KMS-11 (cell line): ENCODE measurements around the gene HMHB1.

Experiments
- H2AFZ ChIP-seq: fragments of 200-600 bp; sonication (generic); 2 replicates; pipeline ENCODE4 v1.6.1; 2016; ENCODE audit warnings: antibody characterized with exemption, mixed run types, low read depth
- H3K27ac ChIP-seq: fragments of 200-600 bp; sonication (generic); 2 replicates; pipeline ENCODE4 v1.6.1; 2016; ENCODE audit warnings: mild to moderate bottlenecking, mixed run types
- H3K27me3 ChIP-seq: fragments of 200-600 bp; sonication (generic); 2 replicates; pipeline ENCODE4 v1.6.1; 2017; ENCODE audit warnings: mild to moderate bottlenecking, low read depth, mixed run types, moderate library complexity; ENCODE audit not compliant: insufficient read depth
- H3K36me3 ChIP-seq: fragments of 200-600 bp; sonication (generic); 2 replicates; pipeline ENCODE4 v1.6.1; 2017; ENCODE audit warnings: mild to moderate bottlenecking, mixed run types; ENCODE audit not compliant: insufficient read depth
- H3K4me1 ChIP-seq: fragments of 200-600 bp; sonication (generic); 2 replicates; pipeline ENCODE4 v1.6.1; 2016; ENCODE audit warnings: mild to moderate bottlenecking, low read depth, mixed run types; ENCODE audit not compliant: poor library complexity, severe bottlenecking
- H3K4me2 ChIP-seq: fragments of 200-600 bp; sonication (generic); 2 replicates; pipeline ENCODE4 v1.7.0; 2016; ENCODE audit warnings: mild to moderate bottlenecking, mixed run types
- H3K4me3 ChIP-seq: fragments of 200-600 bp; sonication (generic); IDR thresholded peaks from 2 replicates; pipeline ENCODE4 v1.6.1; 2017; ENCODE audit warnings: low read depth, low read length, mixed read lengths; ENCODE audit not compliant: insufficient read depth
- H3K79me2 ChIP-seq: fragments of 200-600 bp; sonication (generic); 2 replicates; pipeline ENCODE4 v1.6.1; 2016; ENCODE audit warnings: low read depth, mixed run types; ENCODE audit not compliant: insufficient read depth
- H3K9ac ChIP-seq: fragments of 200-600 bp; sonication (generic); 2 replicates; pipeline ENCODE4 v1.6.1; 2016; ENCODE audit warnings: mild to moderate bottlenecking, mixed run types
- H4K20me1 ChIP-seq: fragments of 200-600 bp; sonication (generic); 2 replicates; pipeline ENCODE4 v1.6.1; 2016; ENCODE audit warnings: mild to moderate bottlenecking, mixed run types; ENCODE audit not compliant: insufficient read depth
- TF ChIP-seq, protein P1 (sequence below): fragments of 200-600 bp; sonication (generic); conservative IDR thresholded peaks from 2 replicates; pipeline ENCODE4 v1.6.1; 2017; ENCODE audit warnings: low read depth, mild to moderate bottlenecking, antibody characterized with exemption, low read length, moderate library complexity, mixed read lengths

HMHB1 gene

DNA sequence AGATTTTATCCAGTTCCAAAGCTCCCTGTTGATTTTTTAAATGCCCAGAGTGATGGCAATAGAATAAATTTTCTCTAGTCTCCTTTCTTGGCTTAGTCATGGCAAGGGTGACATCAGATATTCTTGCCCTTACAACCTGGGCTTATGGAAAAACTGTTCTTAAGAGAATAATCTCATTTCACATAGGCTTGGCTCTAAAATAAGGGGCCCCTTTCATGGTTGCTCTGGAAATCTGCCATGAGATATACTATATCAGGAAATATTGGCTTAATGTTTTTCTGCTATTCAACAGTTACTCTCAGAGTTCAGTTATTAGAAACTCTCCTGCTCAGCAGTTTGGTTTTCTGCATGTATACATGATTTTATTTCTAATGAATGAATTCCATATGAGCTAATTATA, 7.8 kb downstream of the HMHB1 start:
- Histone ChIP-seq H3K36me3 (no peaks in the 10 kb centered on the region), H3K79me2 (no peaks in the 10 kb centered on the region), H2AFZ (no peak overlapping the region), H3K27ac (no peak overlapping the region), H3K4me3 (no peak overlapping the region), H3K4me1 (peaks cover 22% of the 10 kb centered on the region), H3K9ac (no peak overlapping the region), H3K27me3 (no peaks in the 10 kb centered on the region), H4K20me1 (no peaks in the 10 kb centered on the region), H3K4me2 (peak overlapping the region; percentile 24; the same call in 1 of the 2 replicates)
- TF ChIP-seq, protein P1, sequence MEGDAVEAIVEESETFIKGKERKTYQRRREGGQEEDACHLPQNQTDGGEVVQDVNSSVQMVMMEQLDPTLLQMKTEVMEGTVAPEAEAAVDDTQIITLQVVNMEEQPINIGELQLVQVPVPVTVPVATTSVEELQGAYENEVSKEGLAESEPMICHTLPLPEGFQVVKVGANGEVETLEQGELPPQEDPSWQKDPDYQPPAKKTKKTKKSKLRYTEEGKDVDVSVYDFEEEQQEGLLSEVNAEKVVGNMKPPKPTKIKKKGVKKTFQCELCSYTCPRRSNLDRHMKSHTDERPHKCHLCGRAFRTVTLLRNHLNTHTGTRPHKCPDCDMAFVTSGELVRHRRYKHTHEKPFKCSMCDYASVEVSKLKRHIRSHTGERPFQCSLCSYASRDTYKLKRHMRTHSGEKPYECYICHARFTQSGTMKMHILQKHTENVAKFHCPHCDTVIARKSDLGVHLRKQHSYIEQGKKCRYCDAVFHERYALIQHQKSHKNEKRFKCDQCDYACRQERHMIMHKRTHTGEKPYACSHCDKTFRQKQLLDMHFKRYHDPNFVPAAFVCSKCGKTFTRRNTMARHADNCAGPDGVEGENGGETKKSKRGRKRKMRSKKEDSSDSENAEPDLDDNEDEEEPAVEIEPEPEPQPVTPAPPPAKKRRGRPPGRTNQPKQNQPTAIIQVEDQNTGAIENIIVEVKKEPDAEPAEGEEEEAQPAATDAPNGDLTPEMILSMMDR = no peak

- no peak overlapping the region for H2AFZ ChIP-seq
- TF ChIP-seq, protein P1 = no peak
- no peak overlapping the region for H3K4me2 ChIP-seq
- peaks cover 29% of the 10 kb centered on the region for H3K4me1 ChIP-seq
- H4K20me1 ChIP-seq = no peaks in the 10 kb centered on the region
- H3K36me3 ChIP-seq = no peaks in the 10 kb centered on the region
- H3K27me3 ChIP-seq = no peaks in the 10 kb centered on the region
- no peak overlapping the region for H3K4me3 ChIP-seq
- H3K27ac ChIP-seq = no peak overlapping the region
- no peaks in the 10 kb centered on the region for H3K79me2 ChIP-seq
- no peak overlapping the region for H3K9ac ChIP-seq
Observed at GRCh38 chr5:143820451-143820850, 8.5 kb downstream of the HMHB1 start.

DNA sequence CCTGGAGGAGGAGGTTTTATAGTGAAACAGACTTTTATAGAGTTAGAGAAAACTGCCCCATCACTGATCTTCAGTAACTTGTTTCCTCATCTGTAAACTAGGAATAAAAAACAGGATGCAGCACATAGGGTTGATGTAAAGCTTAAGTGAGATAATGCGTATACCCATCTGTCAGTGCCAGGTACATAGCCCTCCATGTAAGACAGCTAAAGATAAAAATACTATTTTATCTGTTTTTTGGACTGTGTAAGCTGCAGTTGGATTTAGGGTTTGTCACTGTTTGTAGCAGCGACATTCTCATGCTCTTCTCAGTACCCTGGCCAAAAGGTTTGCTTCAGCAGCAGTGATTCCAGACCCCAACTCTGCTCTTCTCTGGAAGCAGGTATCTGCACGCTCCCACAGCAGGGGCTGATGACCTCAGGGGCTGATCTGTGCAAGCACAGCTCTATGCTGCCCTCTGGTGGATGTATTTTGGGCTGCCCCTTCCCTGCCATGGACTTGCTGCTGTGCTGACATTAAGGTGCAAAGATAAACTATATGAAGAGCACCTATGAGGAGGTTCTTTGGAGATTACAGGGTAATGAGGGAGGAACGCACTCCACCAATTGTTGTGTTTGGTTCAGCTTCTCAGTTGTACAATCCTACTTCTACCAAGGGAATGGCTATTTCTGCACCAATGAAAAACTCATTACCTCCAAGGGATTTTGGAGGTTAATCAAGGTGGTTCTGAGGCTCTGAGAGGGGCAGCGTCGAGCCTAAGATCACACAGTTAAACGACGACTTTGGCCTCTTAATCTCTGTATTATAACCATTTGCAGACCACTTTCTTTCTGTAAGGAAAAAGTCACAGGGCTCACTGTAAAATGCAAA, 13.1 kb downstream of the HMHB1 start:
- Histone ChIP-seq H3K4me1 (peaks cover 68% of the 10 kb centered on the region), H3K79me2 (no peaks in the 10 kb centered on the region), H3K4me3 (no peak overlapping the region), H3K4me2 (peak overlapping the region; percentile 31), H3K9ac (no peak overlapping the region), H2AFZ (no peak overlapping the region; the same call in 1 of the 2 replicates), H3K27ac (no peak overlapping the region), H4K20me1 (no peaks in the 10 kb centered on the region), H3K36me3 (no peaks in the 10 kb centered on the region), H3K27me3 (no peaks in the 10 kb centered on the region)
- TF ChIP-seq, protein P1 = peak; percentile 96

DNA sequence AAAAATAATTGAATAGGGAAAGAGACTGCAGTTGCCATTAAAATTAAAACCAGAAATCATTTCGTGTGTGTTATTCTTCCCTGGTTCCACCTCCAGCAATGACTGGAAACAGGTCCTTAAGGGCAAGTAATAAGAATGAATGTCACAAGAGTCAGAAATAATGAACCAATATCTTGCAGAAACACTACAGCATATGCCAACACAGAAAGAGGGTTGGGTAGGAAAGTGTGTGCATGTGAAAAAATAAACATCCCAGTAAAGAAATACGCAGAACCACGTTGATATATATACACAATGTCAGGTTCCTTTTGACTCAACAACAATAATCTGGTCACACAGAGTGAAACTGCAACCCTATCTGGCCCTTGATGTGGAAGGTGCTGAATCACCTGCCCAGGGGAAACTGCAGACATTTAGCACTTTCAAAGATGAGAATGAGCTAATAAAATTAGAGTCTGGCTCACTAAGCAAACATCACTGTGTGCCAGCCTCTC, 15.0 kb downstream of the HMHB1 start:
- H4K20me1 ChIP-seq = no peaks in the 10 kb centered on the region
- H2AFZ ChIP-seq = 0 out of 2 replicates have a peak overlapping the region, but pooled peaks have one; percentile 11
- peak overlapping the region; percentile 45; the same call in 1 of the 2 replicates for H3K9ac ChIP-seq
- H3K27ac ChIP-seq = peak overlapping the region; percentile 79
- H3K4me1 ChIP-seq = peaks cover 69% of the 10 kb centered on the region
- H3K79me2 ChIP-seq = no peaks in the 10 kb centered on the region
- no peaks in the 10 kb centered on the region for H3K27me3 ChIP-seq
- H3K36me3 ChIP-seq = no peaks in the 10 kb centered on the region
- H3K4me3 ChIP-seq = no peak overlapping the region
- peak overlapping the region; percentile 83 for H3K4me2 ChIP-seq
- TF ChIP-seq, protein P1 = no peak
